Trophoblast cell (in vitro differentiated cells and primary cell): Measurements from ENCODE around the gene GGTA1.

Source experiments
- DNase-seq, 2 donors: peaks; one replicate each; pipeline ENCODE4 v3.0.0-alpha.2; 2016
- H2AFZ ChIP-seq: 2 replicates; pipeline ENCODE4 v1.6.1; 2013; ENCODE audit warnings: low read length, moderate library complexity, mild to moderate bottlenecking; ENCODE audit not compliant: insufficient read depth, poor library complexity
- H2AK5ac ChIP-seq: 2 replicates; pipeline ENCODE4 v1.6.1; 2013; ENCODE audit warnings: mild to moderate bottlenecking, low read length
- H2BK120ac ChIP-seq: 2 replicates; pipeline ENCODE4 v1.6.1; 2013; ENCODE audit warnings: low read length, mild to moderate bottlenecking, moderate library complexity; ENCODE audit not compliant: insufficient read depth, poor library complexity
- H2BK12ac ChIP-seq: 2 replicates; pipeline ENCODE4 v1.6.1; 2013; ENCODE audit warnings: mild to moderate bottlenecking, low read length, moderate library complexity
- H2BK5ac ChIP-seq: 2 replicates; pipeline ENCODE4 v1.6.1; 2013; ENCODE audit warnings: low read length, low read depth, moderate library complexity, mild to moderate bottlenecking; ENCODE audit not compliant: poor library complexity
- H3K14ac ChIP-seq: 2 replicates; pipeline ENCODE4 v1.6.1; 2013; ENCODE audit warnings: mild to moderate bottlenecking, low read length
- H3K18ac ChIP-seq: 2 replicates; pipeline ENCODE4 v1.6.1; 2013; ENCODE audit warnings: mild to moderate bottlenecking, low read length
- H3K23ac ChIP-seq: 2 replicates; pipeline ENCODE4 v1.6.1; 2013; ENCODE audit warnings: low read length
- H3K27ac ChIP-seq: 2 replicates; pipeline ENCODE4 v1.5.1; 2013; ENCODE audit warnings: low read depth, mild to moderate bottlenecking, inconsistent platforms, low read length, moderate library complexity
- H3K27me3 ChIP-seq: 2 replicates; pipeline ENCODE4 v1.6.1; 2013; ENCODE audit warnings: inconsistent platforms, mild to moderate bottlenecking, low read length, moderate library complexity; ENCODE audit not compliant: insufficient read depth
- H3K36me3 ChIP-seq, 2 experiments: 1 replicate in 1 of 2; 2 replicates in 1 of 2; pipeline ENCODE4 v1.6.1; 2013; ENCODE audit warnings: low read length in 2 of 2, mild to moderate bottlenecking in 2 of 2, moderate library complexity in 1 of 2; ENCODE audit not compliant: insufficient read depth in 2 of 2, control insufficient read depth in 1 of 2
- H3K4ac ChIP-seq: 2 replicates; pipeline ENCODE4 v1.6.1; 2013; ENCODE audit warnings: low read depth, mild to moderate bottlenecking, low read length, moderate library complexity
- H3K4me1 ChIP-seq, 2 experiments: 1 replicate in 1 of 2; 2 replicates in 1 of 2; pipeline ENCODE4 v1.6.1; 2013; ENCODE audit warnings: low read length in 2 of 2, mild to moderate bottlenecking in 2 of 2, moderate library complexity in 1 of 2; ENCODE audit not compliant: insufficient read depth in 2 of 2, control insufficient read depth in 1 of 2
- H3K4me2 ChIP-seq: 2 replicates; pipeline ENCODE4 v1.6.1; 2013; ENCODE audit warnings: inconsistent platforms, mild to moderate bottlenecking, low read length, moderate library complexity
- H3K4me3 ChIP-seq: 2 replicates; pipeline ENCODE4 v1.5.1; 2013; ENCODE audit warnings: mild to moderate bottlenecking, low read depth, low read length, inconsistent platforms
- H3K79me1 ChIP-seq: one replicate; pipeline ENCODE4 v1.6.1; 2013; ENCODE audit warnings: low read length
- H3K79me2 ChIP-seq: 2 replicates; pipeline ENCODE4 v1.6.1; 2013; ENCODE audit warnings: low read length, mild to moderate bottlenecking; ENCODE audit not compliant: control insufficient read depth, insufficient read depth, poor library complexity
- H3K9ac ChIP-seq: 2 replicates; pipeline ENCODE4 v1.6.1; 2013; ENCODE audit warnings: mild to moderate bottlenecking, low read length
- H3K9me3 ChIP-seq: 2 replicates; pipeline ENCODE4 v1.6.1; 2013; ENCODE audit warnings: low read depth, mild to moderate bottlenecking, control low read depth, inconsistent platforms, low read length; ENCODE audit not compliant: insufficient read depth
- H4K12ac ChIP-seq: 2 replicates; pipeline ENCODE4 v1.6.1; 2013; ENCODE audit warnings: low read depth, mild to moderate bottlenecking, low read length, moderate library complexity
- H4K8ac ChIP-seq: 2 replicates; pipeline ENCODE4 v1.6.1; 2013; ENCODE audit warnings: low read depth, mild to moderate bottlenecking, low read length, moderate library complexity
- H4K91ac ChIP-seq: one replicate; pipeline ENCODE4 v1.6.1; 2013; ENCODE audit warnings: low read depth, mild to moderate bottlenecking, low read length, moderate library complexity
- WGBS: extraction: QIAGEN DNeasy Blood & Tissue Kit; methylation state at CpG from one replicate; pipeline ENCODE4 v1.1.7; 2013; ENCODE audit warnings: missing lambda C conversion rate; ENCODE audit not compliant: insufficient read length, insufficient coverage; ENCODE audit errors: extremely low coverage; 5-methylcytosine and 5-hydroxymethylcytosine counted together

Gene GGTA1

GRCh38 chr9:121450241-121450640 lies 49.4 kb downstream of the GGTA1 start:
- H3K9ac ChIP-seq: no peak overlapping the region
- H3K4me1 ChIP-seq: no peaks in the 10 kb centered on the region
- H3K4me3 ChIP-seq: no peak overlapping the region
- DNase-seq: no peak
- H3K14ac ChIP-seq: no peak overlapping the region
- H2AFZ ChIP-seq: no peak overlapping the region
- H2AK5ac ChIP-seq: no peak overlapping the region
- no CpG with 5 or more reads among the region's 3 CpGs for WGBS
- H3K27ac ChIP-seq: no peak overlapping the region
- no peak overlapping the region for H3K4me2 ChIP-seq
- H3K79me2 ChIP-seq: no peaks in the 10 kb centered on the region
- H4K91ac ChIP-seq: no peak overlapping the region
- H4K8ac ChIP-seq: no peak overlapping the region
- no peak overlapping the region for H3K23ac ChIP-seq
- no peaks in the 10 kb centered on the region for H3K27me3 ChIP-seq
- no peaks in the 10 kb centered on the region for H3K79me1 ChIP-seq
- no peak overlapping the region for H2BK120ac ChIP-seq
- H3K18ac ChIP-seq: no peak overlapping the region
- H2BK5ac ChIP-seq: no peak overlapping the region
- H3K9me3 ChIP-seq: no peaks in the 10 kb centered on the region
- no peak overlapping the region for H3K4ac ChIP-seq
- no peak overlapping the region for H4K12ac ChIP-seq
- H2BK12ac ChIP-seq: no peak overlapping the region
- H3K36me3 ChIP-seq: no peaks in the 10 kb centered on the region

- Histone ChIP-seq H3K4me2 (no peak overlapping the region), H3K79me2 (no peaks in the 10 kb centered on the region)
Observed at GRCh38 chr9:121449786-121450185, 49.9 kb downstream of the GGTA1 start.

GRCh38 chr9:121447321-121447834 lies 52.3 kb downstream of the GGTA1 start:
- H3K79me2 ChIP-seq: no peaks in the 10 kb centered on the region
- no peak overlapping the region for H2BK12ac ChIP-seq
- no peak overlapping the region for H2AFZ ChIP-seq
- H3K4ac ChIP-seq: no peak overlapping the region
- WGBS: no CpG with 5 or more reads among the region's 6 CpGs
- H4K12ac ChIP-seq: no peak overlapping the region
- no peak overlapping the region for H3K4me2 ChIP-seq
- H2BK120ac ChIP-seq: no peak overlapping the region
- no peak overlapping the region for H3K27ac ChIP-seq
- no peak overlapping the region for H2AK5ac ChIP-seq
- no peak overlapping the region for H3K18ac ChIP-seq
- H3K36me3 ChIP-seq: no peaks in the 10 kb centered on the region
- H3K4me1 ChIP-seq: no peaks in the 10 kb centered on the region
- H3K23ac ChIP-seq: no peak overlapping the region
- no peak overlapping the region for H4K91ac ChIP-seq
- H3K4me3 ChIP-seq: no peak overlapping the region
- no peak overlapping the region for H3K14ac ChIP-seq
- H2BK5ac ChIP-seq: no peak overlapping the region
- no peak overlapping the region for H4K8ac ChIP-seq
- DNase-seq: no peak
- H3K9me3 ChIP-seq: no peaks in the 10 kb centered on the region
- H3K79me1 ChIP-seq: no peaks in the 10 kb centered on the region
- no peak overlapping the region for H3K9ac ChIP-seq
- H3K27me3 ChIP-seq: no peaks in the 10 kb centered on the region

More at GRCh38 chr9:121449786-121450185, 49.9 kb downstream of the GGTA1 start:
- no peak overlapping the region for H3K4ac ChIP-seq
- H3K79me1 ChIP-seq: no peaks in the 10 kb centered on the region
- H4K8ac ChIP-seq: no peak overlapping the region
- H3K23ac ChIP-seq: no peak overlapping the region
- no peak overlapping the region for H2BK5ac ChIP-seq
- no peaks in the 10 kb centered on the region for H3K36me3 ChIP-seq
- no peak overlapping the region for H2BK12ac ChIP-seq
- no peak overlapping the region for H3K18ac ChIP-seq
- no peaks in the 10 kb centered on the region for H3K27me3 ChIP-seq
- no peaks in the 10 kb centered on the region for H3K4me1 ChIP-seq
- no peak overlapping the region for H2BK120ac ChIP-seq
- no peak overlapping the region for H3K27ac ChIP-seq
- H3K14ac ChIP-seq: no peak overlapping the region
- no peak overlapping the region for H2AFZ ChIP-seq
- H3K9ac ChIP-seq: no peak overlapping the region
- DNase-seq: no peak
- no peak overlapping the region for H3K4me3 ChIP-seq
- H4K91ac ChIP-seq: no peak overlapping the region
- no peaks in the 10 kb centered on the region for H3K9me3 ChIP-seq
- no peak overlapping the region for H4K12ac ChIP-seq
- H2AK5ac ChIP-seq: no peak overlapping the region
- no CpG with 5 or more reads among the region's 2 CpGs for WGBS

GRCh38 chr9:121445986-121446385 lies 53.7 kb downstream of the GGTA1 start:
- Histone ChIP-seq H3K4me3 (no peak overlapping the region), H3K79me2 (no peaks in the 10 kb centered on the region), H3K9me3 (no peaks in the 10 kb centered on the region), H2BK5ac (no peak overlapping the region), H4K91ac (no peak overlapping the region), H3K14ac (no peak overlapping the region), H4K12ac (no peak overlapping the region), H2BK12ac (no peak overlapping the region), H3K9ac (no peak overlapping the region), H2AK5ac (no peak overlapping the region), H3K27ac (no peak overlapping the region), H3K4me2 (no peak overlapping the region), H3K27me3 (no peaks in the 10 kb centered on the region), H3K36me3 (no peaks in the 10 kb centered on the region), H3K18ac (no peak overlapping the region), H3K23ac (no peak overlapping the region), H3K79me1 (no peaks in the 10 kb centered on the region), H3K4ac (no peak overlapping the region), H4K8ac (no peak overlapping the region), H3K4me1 (no peaks in the 10 kb centered on the region), H2BK120ac (no peak overlapping the region), H2AFZ (no peak overlapping the region)
- WGBS: no CpG with 5 or more reads among the region's 3 CpGs
- DNase-seq: no peak
